C4-2B (cell line): Measurements from ENCODE around the gene BANK1.

Source experiments
- H3K27ac ChIP-seq: fragments of 450-650 bp; 2 replicates; pipeline ENCODE4 v1.5.1; 2017
- ZFX ChIP-seq: fragments of 450-650 bp; IDR thresholded peaks from 2 replicates; pipeline ENCODE4 v1.6.1; 2017
- TF ChIP-seq, protein P1 (sequence below): fragments of 450-650 bp; conservative IDR thresholded peaks from 2 replicates; pipeline ENCODE4 v1.5.1; 2017; ENCODE audit warnings: mild to moderate bottlenecking

The BANK1 gene

DNA sequence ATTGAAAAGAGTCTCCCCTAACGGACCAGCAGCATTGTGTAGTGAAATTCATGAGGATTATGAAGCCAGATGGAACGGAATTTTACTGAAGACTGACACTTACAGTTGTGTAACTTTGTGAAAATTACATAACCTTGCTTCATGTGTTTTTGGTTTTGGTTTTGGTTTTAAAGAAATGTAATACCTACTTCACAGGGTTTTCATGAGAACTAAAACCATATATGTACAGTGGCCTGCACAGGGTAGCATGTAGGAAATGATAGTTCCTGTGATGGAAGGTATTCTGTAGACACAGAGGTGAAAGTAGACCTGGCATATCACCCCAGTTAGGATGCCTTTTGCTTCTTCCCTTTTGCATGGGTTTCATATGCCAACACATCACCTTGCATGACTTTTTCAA, 247.0 kb downstream of the BANK1 start:
- no peak for TF ChIP-seq ZFX
- TF ChIP-seq, protein P1, sequence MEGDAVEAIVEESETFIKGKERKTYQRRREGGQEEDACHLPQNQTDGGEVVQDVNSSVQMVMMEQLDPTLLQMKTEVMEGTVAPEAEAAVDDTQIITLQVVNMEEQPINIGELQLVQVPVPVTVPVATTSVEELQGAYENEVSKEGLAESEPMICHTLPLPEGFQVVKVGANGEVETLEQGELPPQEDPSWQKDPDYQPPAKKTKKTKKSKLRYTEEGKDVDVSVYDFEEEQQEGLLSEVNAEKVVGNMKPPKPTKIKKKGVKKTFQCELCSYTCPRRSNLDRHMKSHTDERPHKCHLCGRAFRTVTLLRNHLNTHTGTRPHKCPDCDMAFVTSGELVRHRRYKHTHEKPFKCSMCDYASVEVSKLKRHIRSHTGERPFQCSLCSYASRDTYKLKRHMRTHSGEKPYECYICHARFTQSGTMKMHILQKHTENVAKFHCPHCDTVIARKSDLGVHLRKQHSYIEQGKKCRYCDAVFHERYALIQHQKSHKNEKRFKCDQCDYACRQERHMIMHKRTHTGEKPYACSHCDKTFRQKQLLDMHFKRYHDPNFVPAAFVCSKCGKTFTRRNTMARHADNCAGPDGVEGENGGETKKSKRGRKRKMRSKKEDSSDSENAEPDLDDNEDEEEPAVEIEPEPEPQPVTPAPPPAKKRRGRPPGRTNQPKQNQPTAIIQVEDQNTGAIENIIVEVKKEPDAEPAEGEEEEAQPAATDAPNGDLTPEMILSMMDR = no peak

DNA sequence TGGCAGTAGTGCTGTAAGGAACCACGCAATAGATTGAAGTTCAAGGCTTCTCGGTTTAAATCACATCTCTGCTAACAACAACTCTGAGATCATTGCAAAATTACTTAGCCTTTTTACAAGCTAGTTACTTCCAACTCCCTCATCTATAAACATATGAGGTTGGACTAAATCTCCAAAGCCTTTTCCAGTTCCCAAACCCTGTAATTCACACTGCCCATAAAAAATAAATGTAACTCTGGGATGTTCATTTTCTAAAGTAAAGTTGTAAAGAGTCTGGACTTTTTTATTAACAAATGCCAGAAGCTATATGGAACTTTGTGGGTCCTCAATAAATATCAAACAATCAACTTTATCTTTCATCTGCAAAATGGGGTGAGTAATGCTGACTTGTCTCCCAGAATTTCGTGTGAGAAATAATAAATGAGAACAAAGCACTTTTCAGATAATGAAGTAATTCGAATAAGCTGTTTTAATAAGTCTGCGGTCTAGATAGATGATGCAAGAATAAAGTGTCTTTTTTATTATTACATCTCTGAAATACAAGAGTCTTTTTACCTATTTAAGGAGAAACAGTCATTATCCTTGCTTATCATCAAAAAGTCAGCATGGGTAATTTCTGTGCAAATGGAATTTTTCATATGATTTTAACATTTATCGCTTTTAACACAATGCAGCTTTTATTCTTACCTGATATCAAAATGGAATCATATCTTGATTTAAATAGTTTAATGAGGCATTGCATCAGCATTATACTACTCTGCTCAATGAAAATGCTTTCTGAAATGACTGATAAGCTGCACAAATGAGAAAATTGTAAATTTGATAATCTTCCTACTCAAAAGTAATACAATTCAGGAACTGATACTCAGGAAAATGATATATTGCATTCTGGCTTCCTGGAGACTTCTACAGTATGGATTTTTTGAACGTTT, 252.6 kb downstream of the BANK1 start:
- H3K27ac ChIP-seq = no peak overlapping the region
- TF ChIP-seq ZFX = no peak
- TF ChIP-seq, protein P1 = no peak

More for the DNA sequence above, 247.0 kb downstream of the BANK1 start:
- H3K27ac ChIP-seq = no peak overlapping the region

DNA sequence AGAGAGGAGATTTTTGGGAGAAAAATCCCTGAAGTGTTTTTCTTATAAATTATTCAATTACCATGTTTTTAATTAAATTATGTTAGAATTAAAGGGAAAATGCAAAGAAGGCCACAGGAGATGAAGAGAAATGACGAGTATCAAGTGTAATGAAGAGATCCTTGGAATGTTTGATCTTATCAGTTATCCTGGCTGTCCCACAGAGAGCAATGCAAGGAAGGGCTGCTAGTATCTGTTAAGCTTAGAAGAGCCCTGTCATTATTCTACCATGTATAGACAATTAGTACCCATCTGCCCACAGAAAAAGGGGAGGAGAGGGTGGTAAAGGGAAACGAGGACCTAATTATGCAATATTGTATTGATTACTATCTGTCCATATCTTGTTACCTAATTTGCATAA, 257.1 kb downstream of the BANK1 start:
- no peak for TF ChIP-seq ZFX
- TF ChIP-seq, protein P1 = no peak
- H3K27ac ChIP-seq = no peak overlapping the region

DNA sequence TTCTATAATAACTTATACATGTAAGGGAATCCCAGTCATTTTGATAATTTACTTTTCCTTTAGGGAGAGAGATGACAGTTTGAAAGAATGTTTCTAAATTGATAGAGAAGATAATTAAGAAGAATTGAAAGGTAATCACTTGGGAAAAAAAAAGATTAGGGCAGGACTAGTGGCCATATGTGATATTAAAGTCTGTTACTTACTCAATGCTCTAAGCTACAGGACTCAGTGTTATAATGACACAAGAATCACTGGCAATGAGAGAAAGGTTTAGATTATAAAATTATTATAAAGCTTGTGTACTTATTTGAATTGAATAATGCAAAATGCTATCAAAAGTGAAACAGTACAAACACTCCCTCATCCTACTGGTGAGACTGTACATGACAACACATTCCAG, 265.3 kb downstream of the BANK1 start:
- no peak overlapping the region for H3K27ac ChIP-seq
- TF ChIP-seq, protein P1 = no peak; the same call in 1 of the 2 replicates
- no peak for TF ChIP-seq ZFX

DNA sequence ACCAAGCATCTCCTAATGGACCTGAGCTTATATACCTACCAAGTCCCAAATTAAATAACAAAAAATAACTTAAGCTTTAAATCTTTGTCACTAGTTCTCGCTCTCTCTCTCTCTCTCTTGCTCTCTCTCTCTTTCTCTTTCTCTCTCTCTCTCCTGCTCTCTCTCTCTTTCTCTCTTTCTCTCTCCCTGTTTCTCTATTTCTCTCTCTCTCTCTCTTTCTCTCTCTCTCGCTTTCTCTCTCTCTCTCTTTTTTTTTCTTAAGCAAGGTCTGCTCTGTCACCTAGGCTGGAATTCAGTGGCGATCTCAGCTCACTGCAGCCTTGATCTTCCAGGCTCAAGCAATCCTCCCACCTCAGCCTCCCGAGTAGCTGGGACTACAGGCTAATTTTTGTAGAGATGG, 266.6 kb downstream of the BANK1 start:
- H3K27ac ChIP-seq = no peak overlapping the region
- no peak for TF ChIP-seq ZFX
- TF ChIP-seq, protein P1 = no peak

DNA sequence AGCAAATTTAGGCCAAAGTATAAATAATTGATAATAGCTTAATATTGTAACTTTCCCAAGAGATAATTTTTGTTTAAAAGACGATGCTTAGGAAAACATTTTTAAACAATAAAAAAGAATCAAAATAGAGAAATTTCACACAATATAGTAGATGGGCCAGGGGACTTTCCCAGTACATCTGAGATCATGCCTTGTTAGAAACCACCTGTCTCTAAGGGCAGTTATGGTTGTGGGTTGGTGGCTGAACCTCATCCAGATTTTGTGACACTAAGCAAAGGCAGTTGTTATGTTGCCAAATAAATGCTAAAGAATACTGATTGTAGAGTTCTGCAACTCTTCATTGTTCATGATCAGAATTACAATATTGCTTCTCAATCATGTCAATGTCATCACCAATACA, 270.6 kb downstream of the BANK1 start:
- TF ChIP-seq ZFX = no peak
- TF ChIP-seq, protein P1 = no peak
- H3K27ac ChIP-seq = no peak overlapping the region

DNA sequence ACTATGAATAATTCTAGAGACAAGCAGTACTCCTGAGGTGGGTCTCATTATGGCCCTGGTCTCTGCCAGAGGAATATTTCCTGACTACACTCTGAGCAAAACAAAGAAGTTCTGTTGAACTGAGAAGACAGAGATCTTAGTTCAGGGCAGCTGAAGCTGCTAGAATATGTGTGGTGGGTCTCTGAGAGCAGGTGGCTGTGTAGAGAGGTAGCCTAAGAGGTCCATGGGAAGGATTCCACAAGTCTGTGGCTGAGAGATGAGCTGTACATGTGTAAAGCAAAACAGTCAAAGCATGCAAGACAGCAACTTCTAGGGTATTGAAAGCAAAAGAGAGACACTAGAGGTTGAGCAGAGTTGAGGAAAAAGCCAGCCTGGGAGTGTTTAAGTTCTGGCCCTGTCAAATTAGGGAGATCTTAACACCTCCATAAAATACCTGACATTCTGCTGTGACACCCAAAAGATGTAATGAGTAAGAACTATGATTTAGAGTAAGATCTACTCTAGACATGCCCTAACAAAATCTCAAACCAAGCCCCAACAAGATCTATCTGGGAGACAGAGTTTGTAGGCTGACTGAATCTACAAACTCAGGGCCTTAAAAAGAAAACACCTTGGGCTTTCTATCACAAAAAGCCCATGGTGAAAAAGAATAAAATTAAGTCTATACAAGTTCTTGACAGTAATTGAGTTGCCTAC, 274.4 kb downstream of the BANK1 start:
- no peak for TF ChIP-seq ZFX
- H3K27ac ChIP-seq = no peak overlapping the region
